Adipocyte (in vitro differentiated cells): ENCODE measurements around the gene JPH2.
A peak's percentile ranks its signal among the peaks of the same experiment; 100 is the strongest.

Experiments
- DNase-seq: peaks from one replicate; pipeline ENCODE4 v3.0.0-alpha.2; 2015; ENCODE audit warnings: low read depth
- H3K27me3 ChIP-seq: replicated peaks from 2 replicates; pipeline ENCODE4 v1.7.0; 2013; ENCODE audit warnings: mild to moderate bottlenecking, low read length, moderate library complexity; ENCODE audit not compliant: control insufficient read depth, insufficient read depth
- H3K36me3 ChIP-seq: 2 replicates; pipeline ENCODE4 v1.7.0; 2013; ENCODE audit warnings: low read length, mild to moderate bottlenecking, moderate library complexity; ENCODE audit not compliant: control insufficient read depth, insufficient read depth, severe bottlenecking
- H3K4me1 ChIP-seq: 2 replicates; pipeline ENCODE4 v1.7.0; 2013; ENCODE audit warnings: mild to moderate bottlenecking, low read length, moderate library complexity; ENCODE audit not compliant: control insufficient read depth, insufficient read depth
- H3K4me3 ChIP-seq: 2 replicates; pipeline ENCODE4 v1.7.0; 2013; ENCODE audit warnings: mild to moderate bottlenecking, low read length, moderate library complexity
- H3K9ac ChIP-seq: 2 replicates; pipeline ENCODE4 v1.7.0; 2013; ENCODE audit warnings: mild to moderate bottlenecking, low read length, moderate library complexity
- H3K9me3 ChIP-seq: 2 replicates; pipeline ENCODE4 v1.7.0; 2013; ENCODE audit warnings: mild to moderate bottlenecking, low read length, moderate library complexity; ENCODE audit not compliant: control insufficient read depth

The JPH2 gene

DNA sequence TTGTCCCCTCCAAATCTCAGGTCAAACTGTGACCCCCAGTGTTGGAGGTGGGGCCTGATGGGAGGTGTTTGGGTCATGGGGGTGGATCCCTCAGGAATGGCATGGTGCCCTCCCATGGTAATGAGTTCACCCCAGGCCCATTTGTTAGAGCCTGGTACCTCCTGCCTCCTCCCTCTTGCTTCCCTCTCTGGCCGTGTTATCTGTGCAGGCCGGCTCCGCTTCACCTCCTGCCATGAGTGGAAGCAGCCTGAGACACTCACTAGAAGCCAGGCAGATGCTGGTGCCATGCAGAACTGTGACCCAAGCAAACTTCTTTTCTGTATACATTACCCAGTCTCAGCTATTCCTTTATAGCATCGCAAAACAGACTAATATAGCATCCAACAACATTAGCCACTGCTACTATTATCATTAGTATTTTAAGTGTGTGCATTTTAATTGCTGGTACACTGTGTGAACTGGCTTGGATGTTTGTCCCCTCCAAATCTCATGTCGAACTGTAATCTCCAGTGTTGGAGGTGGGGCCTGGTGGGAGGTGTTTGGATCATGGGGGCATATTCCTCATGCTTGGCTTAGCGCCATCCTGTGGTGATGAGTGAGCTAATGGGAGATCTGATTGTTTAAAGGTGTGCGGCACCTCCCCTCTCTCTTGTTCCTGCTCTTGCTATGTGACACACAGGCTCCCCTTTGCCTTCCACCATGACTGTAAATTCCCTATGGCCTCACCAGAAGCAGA lies 35.8 kb upstream of the JPH2 start:
- H3K4me3 ChIP-seq, result no peak overlapping the region
- H3K4me1 ChIP-seq, result peaks cover 10% of the 10 kb centered on the region
- H3K9ac ChIP-seq, result no peak overlapping the region
- no peak for DNase-seq
- H3K36me3 ChIP-seq, result no peaks in the 10 kb centered on the region
- H3K27me3 ChIP-seq, result no peaks in the 10 kb centered on the region
- no peaks in the 10 kb centered on the region for H3K9me3 ChIP-seq

DNA sequence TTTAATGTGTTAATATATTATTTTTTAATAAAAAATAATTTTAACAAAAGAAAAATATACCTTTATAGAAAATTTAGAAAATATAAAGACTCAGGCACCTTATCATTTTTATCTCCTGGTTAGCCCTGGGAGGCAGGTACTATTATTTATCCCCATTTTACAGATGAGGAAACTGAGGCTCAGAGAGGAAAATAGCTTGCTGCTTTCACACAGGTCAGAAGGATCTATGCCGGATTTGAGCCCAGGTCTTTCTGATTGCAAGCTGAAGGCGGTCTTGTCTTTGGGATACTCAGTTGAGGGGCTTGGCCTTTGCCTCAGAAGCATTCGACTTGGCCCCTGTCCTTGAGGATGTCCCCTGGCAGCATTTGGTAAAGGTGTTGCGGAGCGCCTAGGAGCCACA lies 35.0 kb upstream of the JPH2 start:
- Histone ChIP-seq H3K36me3 (no peaks in the 10 kb centered on the region), H3K9me3 (no peaks in the 10 kb centered on the region), H3K4me1 (peaks cover 13% of the 10 kb centered on the region), H3K4me3 (no peak overlapping the region), H3K9ac (no peak overlapping the region), H3K27me3 (no peaks in the 10 kb centered on the region)
- DNase-seq, result no peak

DNA sequence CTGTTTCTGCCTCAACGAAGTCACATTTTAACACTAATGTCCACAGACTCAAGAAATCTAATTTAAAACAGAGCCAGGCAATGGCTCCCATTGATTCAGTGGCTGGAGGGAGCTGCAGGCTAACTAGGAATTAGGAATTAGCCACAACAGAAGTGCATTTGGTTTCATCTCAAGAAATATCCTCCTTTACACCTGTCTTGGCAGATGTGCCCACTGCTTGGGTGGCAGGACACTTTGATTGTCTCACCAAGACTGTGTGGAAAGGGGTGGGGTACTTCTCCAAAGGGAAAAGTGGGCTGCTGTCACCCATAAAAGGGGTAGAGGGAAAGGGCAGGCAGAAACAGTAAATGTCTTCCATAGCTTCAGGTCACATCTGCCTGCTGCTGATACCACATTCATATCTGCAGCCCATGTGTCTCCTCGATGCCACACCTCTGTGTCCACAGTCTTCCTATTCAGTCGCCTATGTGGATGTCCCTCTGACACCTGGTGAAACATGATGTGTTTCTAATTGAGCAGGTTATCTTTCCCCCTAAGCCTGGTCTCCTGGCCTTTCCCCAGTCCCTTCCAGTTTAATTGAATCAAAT lies 34.5 kb upstream of the JPH2 start:
- H3K36me3 ChIP-seq, result no peaks in the 10 kb centered on the region
- no peaks in the 10 kb centered on the region for H3K27me3 ChIP-seq
- H3K4me1 ChIP-seq, result peaks cover 13% of the 10 kb centered on the region
- no peaks in the 10 kb centered on the region for H3K9me3 ChIP-seq
- DNase-seq, result no peak
- no peak overlapping the region for H3K4me3 ChIP-seq
- H3K9ac ChIP-seq, result no peak overlapping the region

DNA sequence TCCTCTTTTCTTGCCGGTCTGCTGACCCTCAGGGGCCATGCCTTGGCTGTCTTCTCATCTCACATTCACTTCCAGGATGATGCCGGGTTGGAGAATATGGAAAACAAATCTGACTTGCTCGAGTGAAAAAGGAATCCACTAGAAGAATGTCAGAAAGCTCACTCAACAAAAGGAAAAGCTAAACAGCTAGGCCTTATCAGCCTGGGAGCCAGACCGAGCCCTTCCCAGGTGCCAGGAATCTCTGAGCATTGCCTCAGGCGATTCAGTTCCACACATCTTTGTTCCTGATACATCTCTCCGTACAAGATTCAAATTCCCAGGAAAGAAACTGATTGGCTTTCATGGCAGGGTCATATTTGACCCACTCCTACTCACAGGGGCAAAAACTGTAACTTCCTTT lies 32.8 kb upstream of the JPH2 start:
- DNase-seq, result no peak
- H3K4me1 ChIP-seq, result peaks cover 13% of the 10 kb centered on the region
- no peaks in the 10 kb centered on the region for H3K27me3 ChIP-seq
- no peak overlapping the region for H3K4me3 ChIP-seq
- H3K9ac ChIP-seq, result no peak overlapping the region
- H3K36me3 ChIP-seq, result no peaks in the 10 kb centered on the region
- no peaks in the 10 kb centered on the region for H3K9me3 ChIP-seq

DNA sequence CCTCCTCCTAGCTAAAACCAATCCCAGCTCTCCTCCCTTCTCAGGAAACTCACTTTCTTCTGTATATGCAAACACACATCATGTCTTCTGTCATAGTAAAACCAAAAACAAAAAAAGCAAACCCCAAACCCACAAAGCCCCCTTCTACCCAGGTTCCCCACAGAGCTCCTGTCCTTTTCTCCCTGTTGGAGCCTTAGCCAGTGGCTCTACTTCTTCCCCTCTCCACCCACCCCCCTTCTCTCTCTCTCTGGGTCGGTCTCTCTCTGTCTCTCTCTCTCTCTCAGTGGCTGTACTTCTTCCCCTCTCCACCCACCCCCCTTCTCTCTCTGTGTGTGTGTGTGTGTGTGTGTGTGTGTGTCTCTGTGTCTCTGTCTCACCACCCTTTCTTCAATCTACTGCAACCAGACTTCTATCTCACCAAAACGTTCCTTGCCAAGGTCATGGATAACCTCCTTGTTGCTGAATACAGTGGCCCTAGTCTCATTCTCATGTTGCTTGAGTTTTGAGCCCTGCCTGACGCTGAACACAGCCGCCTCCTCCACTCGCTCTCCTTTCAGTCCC lies 32.3 kb upstream of the JPH2 start:
- Histone ChIP-seq H3K9me3 (no peaks in the 10 kb centered on the region), H3K4me1 (peaks cover 13% of the 10 kb centered on the region), H3K27me3 (no peaks in the 10 kb centered on the region), H3K4me3 (no peak overlapping the region), H3K36me3 (no peaks in the 10 kb centered on the region), H3K9ac (no peak overlapping the region)
- no peak for DNase-seq

DNA sequence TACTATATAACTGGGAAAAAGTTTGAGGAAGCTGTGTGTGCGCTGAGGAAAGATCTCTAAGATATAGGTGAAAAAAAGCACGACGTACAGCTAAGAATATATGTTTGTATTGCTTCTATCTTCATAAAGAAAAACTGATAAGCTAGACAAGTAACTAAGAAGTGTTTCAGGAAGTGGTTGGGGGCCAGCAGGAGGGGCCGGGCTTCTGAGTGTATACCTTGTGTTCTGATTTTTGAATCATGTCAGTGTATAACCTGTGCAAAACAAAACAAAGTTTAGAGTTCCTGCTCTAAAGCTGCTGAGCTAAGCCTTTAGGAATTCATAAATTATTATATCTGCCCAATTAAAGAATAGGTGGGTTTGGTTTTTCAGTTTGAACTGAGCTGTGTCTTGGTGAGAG lies 31.5 kb upstream of the JPH2 start:
- no peak for DNase-seq
- no peak overlapping the region for H3K9ac ChIP-seq
- peaks cover 13% of the 10 kb centered on the region for H3K4me1 ChIP-seq
- no peak overlapping the region for H3K4me3 ChIP-seq
- H3K27me3 ChIP-seq, result no peaks in the 10 kb centered on the region
- no peaks in the 10 kb centered on the region for H3K9me3 ChIP-seq
- H3K36me3 ChIP-seq, result no peaks in the 10 kb centered on the region

DNA sequence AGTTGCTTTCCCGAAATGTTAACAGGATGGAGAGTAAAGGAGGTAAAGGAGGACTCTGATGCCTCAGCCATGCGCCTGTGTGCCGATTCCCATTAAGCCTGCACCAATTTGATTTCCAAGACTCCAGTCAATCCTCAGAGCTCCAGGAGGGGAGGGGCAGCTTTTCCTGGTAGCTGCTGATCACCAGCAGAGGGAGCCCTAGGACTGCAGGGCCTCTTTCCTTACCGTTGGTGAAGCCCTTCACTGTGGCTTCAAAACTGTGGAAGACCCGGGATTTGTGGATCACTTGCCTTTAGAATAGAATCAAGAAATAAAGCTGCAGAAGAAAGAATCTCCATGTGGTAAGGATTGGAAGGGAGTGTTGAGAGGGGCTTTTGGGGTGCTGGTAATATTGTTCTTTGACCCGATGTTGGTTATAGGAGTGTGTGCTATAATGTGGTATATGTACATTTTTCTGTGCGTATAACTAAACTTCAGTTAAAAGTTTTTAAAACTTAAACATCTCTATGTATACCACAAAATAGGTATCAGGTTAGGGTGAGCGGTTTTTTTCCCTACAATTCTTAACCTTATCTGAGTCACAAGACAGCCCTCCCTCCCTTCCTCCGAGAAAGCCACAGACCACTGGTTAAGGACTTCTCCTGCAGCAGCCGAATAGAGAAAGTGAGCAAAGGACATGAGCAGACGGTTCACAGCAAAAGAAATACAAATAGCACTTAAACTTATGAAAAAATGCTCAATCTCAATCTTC lies 30.5 kb upstream of the JPH2 start:
- no peaks in the 10 kb centered on the region for H3K9me3 ChIP-seq
- peaks cover 17% of the 10 kb centered on the region for H3K4me1 ChIP-seq
- no peak overlapping the region for H3K4me3 ChIP-seq
- peak overlapping the region; percentile 5 for H3K9ac ChIP-seq
- H3K36me3 ChIP-seq, result no peaks in the 10 kb centered on the region
- peak; percentile 74 for DNase-seq
- H3K27me3 ChIP-seq, result no peaks in the 10 kb centered on the region

DNA sequence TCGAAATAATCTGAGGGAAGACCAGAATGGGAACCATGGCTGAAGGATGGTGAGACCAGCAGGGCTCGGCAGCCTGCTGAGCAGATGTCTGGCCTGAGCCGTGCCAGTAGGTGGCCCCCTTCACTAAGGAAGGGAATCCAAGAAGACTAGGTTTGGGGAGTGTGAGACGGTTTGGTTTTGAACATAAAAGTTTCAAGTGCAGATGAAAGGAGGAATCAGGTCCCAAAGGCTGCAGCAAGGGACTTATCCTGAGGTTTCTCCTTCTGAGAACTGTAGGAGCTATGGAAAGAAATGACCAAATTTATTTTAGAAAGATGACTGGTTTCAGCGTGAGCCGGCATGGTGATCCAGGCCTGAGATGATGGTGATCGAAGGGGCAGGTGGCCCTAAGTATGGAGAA lies 28.1 kb upstream of the JPH2 start:
- Histone ChIP-seq H3K36me3 (no peaks in the 10 kb centered on the region), H3K27me3 (no peaks in the 10 kb centered on the region), H3K9me3 (no peaks in the 10 kb centered on the region), H3K4me1 (peaks cover 28% of the 10 kb centered on the region), H3K9ac (no peak overlapping the region), H3K4me3 (no peak overlapping the region)
- peak; percentile 84 for DNase-seq

DNA sequence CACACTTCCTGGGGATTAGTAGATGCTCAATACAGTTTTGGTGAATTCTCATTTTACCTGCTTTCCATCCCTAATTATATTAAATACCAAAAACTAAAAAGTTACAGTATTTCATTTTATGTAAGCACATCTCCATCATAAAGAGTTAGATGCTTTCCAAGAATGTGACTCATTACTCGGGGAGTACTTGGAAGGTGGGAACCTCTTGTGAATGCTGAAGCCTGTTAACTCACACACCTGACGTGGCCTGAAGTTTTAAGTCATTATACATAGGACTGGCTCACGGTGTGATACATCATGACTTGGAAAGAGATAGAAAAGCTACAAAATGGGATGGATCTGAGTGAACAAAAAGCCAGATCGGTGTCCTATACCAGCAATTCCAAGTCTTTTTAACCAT lies 25.8 kb upstream of the JPH2 start:
- no peak for DNase-seq
- peak overlapping the region; percentile 54 for H3K9ac ChIP-seq
- H3K4me3 ChIP-seq, result no peak overlapping the region
- no peaks in the 10 kb centered on the region for H3K36me3 ChIP-seq
- no peaks in the 10 kb centered on the region for H3K9me3 ChIP-seq
- peaks cover 32% of the 10 kb centered on the region for H3K4me1 ChIP-seq
- no peaks in the 10 kb centered on the region for H3K27me3 ChIP-seq

DNA sequence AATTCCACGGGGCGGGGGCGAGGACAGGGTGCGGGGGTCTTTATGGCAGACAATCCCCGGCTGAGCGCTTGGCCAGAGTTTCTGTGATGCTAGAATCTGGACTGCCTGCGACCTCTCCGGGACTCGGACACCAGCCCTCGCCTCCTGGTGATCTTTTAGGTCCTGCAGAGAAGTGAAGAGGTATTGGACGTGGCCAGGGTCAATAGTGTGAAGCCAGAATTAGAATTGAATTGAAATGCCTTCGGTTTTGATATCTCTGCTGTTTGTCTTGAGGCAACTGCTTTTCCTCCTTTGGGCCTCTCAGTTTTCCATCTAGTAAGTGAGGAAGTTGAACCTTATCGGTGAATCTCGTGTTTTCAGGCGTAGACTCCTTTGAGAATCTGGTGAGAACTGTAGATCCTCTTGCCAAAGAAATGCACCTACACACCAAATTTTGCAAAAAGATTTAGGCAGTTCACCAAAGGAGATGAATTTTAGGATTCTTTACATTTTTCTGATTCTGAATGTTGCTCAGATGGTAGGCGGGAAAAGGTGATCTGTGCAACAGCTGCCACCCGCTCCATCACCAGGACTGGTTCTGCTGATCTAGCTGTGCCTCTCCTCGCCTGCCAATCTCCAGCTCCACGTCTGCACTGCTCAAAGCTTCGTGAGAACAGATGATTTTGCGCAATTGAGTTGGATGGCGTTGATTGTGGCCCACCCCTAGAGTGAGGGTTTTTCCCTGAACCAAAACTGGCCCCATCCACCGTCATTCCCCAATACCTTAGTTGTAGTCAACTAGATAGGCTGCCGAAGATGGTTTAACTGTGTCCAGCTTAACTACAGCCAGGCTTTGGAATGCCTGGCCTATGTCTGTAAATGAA lies 24.4 kb upstream of the JPH2 start:
- DNase-seq, result peak; percentile 82
- Histone ChIP-seq H3K9me3 (no peaks in the 10 kb centered on the region), H3K9ac (peak overlapping the region; percentile 99), H3K4me3 (peak overlapping the region; percentile 92), H3K4me1 (peaks cover 41% of the 10 kb centered on the region), H3K27me3 (no peaks in the 10 kb centered on the region), H3K36me3 (peaks cover under 1% of the 10 kb centered on the region)
